GM19099 (cell line): Measurements from ENCODE around the gene ANKMY1.

Experiments used
- POLR2A ChIP-seq: IDR thresholded peaks from 3 replicates; pipeline ENCODE4 v1.6.1; 2011; ENCODE audit warnings: low read depth; ENCODE audit not compliant: insufficient read length; ENCODE audit errors: extremely low read depth

The ANKMY1 gene

GRCh38 chr2:240557101-240557751 lies 562 bp downstream of the ANKMY1 start:
- no peak for TF ChIP-seq POLR2A

- TF ChIP-seq POLR2A: no peak
Measured at GRCh38 chr2:240556553-240557100, 1.2 kb downstream of the ANKMY1 start.

GRCh38 chr2:240555541-240556250 lies 2.1 kb downstream of the ANKMY1 start:
- TF ChIP-seq POLR2A: no peak

GRCh38 chr2:240554767-240555493 lies 2.9 kb downstream of the ANKMY1 start:
- no peak for TF ChIP-seq POLR2A

- no peak for TF ChIP-seq POLR2A
Measured at GRCh38 chr2:240553956-240554480, 3.8 kb downstream of the ANKMY1 start.

- TF ChIP-seq POLR2A: no peak
Measured at GRCh38 chr2:240551811-240552210, 6.0 kb downstream of the ANKMY1 start.

GRCh38 chr2:240551288-240551687 lies 6.5 kb downstream of the ANKMY1 start:
- TF ChIP-seq POLR2A: no peak

- no peak for TF ChIP-seq POLR2A
Measured at GRCh38 chr2:240539906-240540305, 17.9 kb downstream of the ANKMY1 start.

DNA sequence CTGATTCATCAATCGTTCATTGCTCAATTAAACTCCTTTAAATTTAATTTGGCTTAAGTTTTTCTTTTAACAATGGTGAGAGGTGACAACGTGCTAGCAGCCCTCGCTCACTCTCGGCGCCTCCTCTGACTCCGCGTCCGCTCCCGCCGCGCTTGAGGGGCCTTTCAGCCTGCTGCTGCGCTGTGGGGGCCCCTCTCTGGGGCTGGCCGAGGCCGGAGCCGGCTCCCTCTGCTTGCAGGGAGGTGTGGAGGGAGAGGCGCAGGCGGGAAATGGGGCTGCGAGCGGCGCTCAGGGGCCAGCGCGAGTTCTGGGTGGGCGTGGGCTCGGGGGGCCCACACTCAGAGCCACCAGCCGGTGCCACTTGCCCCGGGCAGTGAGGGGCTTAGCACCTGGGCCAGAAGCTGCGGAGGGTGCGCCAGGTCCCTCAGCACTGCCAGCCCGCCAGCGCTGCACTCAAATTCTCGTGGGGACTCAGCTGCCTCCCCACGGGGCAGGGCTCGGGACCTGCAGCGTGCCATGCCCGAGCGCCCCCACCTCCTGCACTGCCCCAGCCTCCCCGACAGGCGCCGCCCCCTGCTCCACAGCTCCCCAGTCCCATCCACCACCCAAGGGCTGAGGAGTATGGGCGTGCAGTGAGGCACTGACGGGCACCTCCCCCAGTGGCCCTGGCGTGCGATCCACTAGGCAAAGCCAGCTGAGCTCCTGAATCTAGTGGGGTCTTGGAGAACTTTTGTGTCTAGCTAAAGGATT lies 19.6 kb downstream of the ANKMY1 start:
- no peak for TF ChIP-seq POLR2A

DNA sequence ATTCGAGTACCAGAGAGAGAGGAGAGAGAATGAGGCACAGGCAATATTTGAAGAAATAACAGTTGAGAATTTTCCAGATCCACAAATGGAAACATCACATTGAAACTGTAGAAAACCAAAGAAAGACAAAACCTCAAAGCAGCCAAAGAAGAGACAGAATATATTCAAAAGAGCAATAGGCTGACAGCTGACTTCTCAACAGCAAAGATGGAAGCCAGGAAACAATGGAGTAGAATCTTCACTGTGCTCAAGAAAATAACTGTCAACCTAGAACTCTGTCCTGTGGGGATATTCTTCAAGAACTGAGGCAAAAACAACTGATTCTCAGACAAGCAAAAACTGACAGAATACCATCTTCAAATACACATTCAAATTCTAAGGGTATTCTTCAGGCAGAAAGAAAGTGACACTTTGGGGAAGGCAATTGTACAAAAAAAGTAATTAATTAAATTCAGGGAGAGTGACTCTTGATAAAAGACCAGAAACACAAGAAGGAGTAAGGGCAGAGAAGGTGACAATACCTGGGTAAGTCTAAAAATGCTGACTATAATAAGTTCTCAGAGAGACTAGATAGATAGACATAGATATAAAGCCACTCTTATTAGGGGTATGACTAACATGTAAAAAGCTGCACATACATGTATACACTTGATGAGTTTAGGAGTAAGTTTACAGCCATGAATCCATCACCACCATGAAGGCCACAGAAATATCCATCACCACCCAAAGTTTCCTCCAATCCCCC lies 25.6 kb downstream of the ANKMY1 start:
- no peak for TF ChIP-seq POLR2A

GRCh38 chr2:240531038-240531437 lies 26.8 kb downstream of the ANKMY1 start:
- no peak for TF ChIP-seq POLR2A

- no peak for TF ChIP-seq POLR2A
Measured at GRCh38 chr2:240530181-240530580, 27.6 kb downstream of the ANKMY1 start.

DNA sequence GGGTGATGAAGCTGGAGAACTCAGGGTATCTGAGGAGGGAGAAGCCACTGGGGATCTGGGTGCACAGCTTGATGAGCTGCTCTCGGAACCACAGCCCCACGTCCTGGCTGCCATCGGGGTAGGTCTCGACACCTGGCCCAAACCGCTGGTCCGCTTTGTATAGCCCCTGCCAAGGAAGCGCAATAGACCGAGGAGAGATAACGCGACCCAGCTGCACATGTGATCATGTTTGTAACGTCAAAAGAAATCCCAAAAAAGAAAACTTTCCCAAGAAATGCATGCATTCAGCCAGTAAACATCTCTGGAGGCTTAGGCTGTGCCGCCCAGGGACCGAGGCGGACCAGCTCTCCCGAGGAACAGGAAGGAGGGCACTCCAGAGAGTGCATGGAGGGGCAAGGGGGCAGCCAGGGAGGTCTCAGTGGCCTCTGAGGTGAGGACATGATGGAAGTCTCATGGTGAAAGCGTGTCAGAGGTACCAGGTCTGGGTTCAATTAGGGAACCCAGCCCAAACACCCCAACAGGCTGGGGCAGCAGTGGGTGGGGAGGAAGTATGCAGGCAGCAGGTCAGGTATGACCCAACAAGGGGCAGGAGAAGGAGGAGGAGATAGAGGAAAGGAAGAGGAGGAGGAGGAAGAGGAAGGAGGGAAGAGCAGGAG lies 28.3 kb downstream of the ANKMY1 start:
- no peak for TF ChIP-seq POLR2A
